Adipose tissue (tissue), 3 donors: Measurements from ENCODE around the gene UBE2D2. TPM values are rescaled to one million over a fixed set of nuclear protein-coding genes. Genes with fewer than 3 reads are reported as not detected.
"Not testable (repeated sequence)": the region's sequence is repeated elsewhere in the genome, so short reads cannot be mapped to it uniquely, and the experiment has no call there.

Source experiments
- H3K27ac ChIP-seq: one replicate; pipeline ENCODE4 v1.5.1; 2013; ENCODE audit warnings: low read depth, low read length
- WGBS, 3 donors: extraction: QIAGEN DNeasy Blood & Tissue Kit; methylation state at CpG; one replicate each; pipeline ENCODE4 v1.1.7; 2013; 5-methylcytosine and 5-hydroxymethylcytosine counted together
- polyA plus RNA-seq, 3 donors: library from polyadenylated mRNA; stranded (reverse); fragments of 200-250 nt; gene quantifications; one replicate each; pipeline ENCODE4 v1.2.3, GENCODE V29; 2013
- donor health status: healthy with polysubstance abuse.
- donor health status: Bipolar disorder and iron deficiency.
- donor health status: healthy.

UBE2D2 gene
- polyA plus RNA-seq, 3 donors = 49.3 to 71.6 (median 68.6) TPM

DNA sequence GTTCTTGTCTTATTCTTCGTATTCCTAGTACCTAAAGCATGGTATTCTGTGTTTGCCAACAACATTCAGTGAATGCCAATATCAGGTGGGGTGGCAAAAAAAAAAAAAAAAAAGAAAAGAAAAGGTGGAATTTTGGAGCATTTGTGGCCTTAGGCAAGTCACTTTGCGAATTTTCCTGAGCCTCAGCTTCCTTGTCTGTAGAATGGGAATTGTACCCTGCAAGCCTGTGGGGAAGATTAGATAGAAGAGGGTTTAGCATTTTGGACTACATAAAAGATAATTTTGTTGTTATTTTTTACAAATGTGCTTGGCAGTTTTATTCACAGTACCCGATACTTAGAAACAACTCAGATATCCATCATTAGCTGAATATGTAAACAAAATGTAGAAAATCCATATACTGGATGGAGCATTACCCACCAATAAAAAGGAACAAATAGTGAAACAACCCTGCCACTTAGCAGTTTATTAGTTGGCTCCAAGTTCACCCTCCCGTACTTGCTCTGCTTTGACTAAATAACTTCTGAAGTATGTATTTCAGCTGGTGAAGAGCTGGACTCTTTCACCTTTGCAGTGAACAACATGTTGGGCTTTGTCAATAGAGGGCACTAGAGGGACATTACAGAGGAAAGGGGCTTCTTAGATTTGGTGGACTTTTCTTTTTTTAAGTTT, 13.6 kb downstream of the UBE2D2 start:
- 54 to 79% (median 79%) methylated on average over 4 of the region's 4 CpGs for WGBS, 3 donors
- no peak overlapping the region for H3K27ac ChIP-seq

DNA sequence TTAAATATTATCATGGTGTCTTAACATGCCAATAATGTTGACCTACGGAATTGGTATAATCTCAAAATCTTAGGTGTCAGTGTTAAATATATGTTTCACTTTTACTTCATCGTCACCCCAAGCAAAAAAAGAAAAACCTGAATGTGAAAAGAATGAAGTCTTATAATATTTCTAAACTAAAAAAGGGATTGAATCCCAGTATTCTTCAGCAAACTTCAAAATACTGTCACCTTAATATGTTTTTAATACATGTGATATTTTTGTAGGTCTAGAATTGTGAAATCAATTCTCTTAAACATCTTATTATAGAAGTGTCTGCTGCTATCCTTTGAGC, 14.1 kb downstream of the UBE2D2 start:
- no peak overlapping the region for H3K27ac ChIP-seq
- 68 to 86% (median 84%) methylated on average over 2 of the region's 2 CpGs for WGBS, 3 donors

DNA sequence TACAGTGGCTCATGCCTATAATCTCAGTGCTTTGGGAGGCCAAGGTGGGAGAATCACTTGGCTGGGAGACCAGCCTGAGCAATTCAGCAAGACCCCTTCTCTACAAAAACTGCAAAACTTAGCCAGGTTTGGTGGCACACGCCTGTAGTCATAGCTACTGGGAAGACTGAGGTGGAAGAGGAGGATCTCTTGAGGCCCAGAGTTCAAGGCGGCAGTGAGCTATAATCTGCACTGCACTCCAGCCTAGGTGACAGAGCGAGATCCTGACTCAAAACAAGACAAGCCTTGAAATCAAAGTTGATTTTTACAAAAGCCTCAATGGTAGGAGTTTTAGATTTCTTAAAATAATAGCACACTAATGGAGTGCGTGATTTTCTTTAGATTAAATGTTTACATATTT, 14.6 kb downstream of the UBE2D2 start:
- WGBS, 3 donors = 82 to 90% (median 85%) methylated on average over 4 of the region's 4 CpGs
- H3K27ac ChIP-seq = no peak overlapping the region

DNA sequence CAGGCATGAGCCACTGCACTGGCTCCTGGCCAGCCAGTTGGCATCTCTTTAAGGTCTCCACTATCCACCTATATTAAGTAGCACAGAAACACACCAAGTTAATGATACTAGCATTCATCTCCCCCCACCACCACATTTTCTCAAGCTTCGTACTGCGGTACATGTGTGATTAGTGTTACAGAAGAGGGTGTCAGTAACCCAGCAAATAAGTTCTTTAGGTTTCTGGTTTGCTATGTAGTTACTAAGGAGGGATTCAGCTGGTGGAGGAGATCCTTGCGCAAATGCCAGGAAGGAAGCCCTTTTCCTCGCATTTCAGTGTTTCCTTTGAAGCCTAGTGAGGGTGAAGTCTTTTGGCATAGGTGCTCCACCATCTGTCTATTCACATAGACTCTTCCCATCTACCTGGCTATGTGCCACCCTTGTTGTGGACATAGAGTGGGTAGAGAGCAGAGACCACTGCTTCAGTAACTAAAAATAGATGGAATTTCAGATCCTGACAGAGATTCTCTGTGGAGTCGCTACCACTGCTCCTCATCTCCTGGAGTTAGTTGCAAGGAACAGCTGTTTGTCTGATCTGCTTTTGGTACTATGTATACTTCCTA, 16.7 kb downstream of the UBE2D2 start:
- WGBS, 3 donors = 63 to 66% (median 66%) methylated on average over 5 of the region's 5 CpGs
- no peak overlapping the region for H3K27ac ChIP-seq

GRCh38 chr5:139578325-139578724, 17.2 kb downstream of the UBE2D2 start:
- no peak overlapping the region for H3K27ac ChIP-seq
- WGBS, 3 donors = 35 to 72% (median 61%) methylated on average over 2 of the region's 2 CpGs

DNA sequence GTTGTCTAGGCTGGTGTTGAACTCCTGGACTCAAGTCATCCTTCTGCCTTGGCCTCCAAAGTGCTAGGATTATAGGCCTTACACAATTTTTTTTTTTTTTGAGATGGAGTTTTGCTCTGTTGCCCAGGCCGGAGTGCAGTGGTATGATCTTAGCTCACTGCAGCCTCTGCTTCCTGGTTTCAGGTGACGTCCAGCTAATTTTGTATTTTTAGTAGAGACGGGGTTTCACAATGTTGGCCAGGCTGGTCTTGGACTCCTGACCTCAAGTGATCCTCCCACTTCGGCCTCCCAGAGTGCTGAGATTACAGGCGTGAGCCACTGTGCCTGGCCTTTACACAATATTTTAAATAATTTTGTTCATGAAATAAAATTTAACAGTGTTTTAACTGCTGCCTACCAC, 21.0 kb downstream of the UBE2D2 start:
- 87 to 95% (median 90%) methylated on average over 5 of the region's 5 CpGs for WGBS, 3 donors
- not testable (repeated sequence) for H3K27ac ChIP-seq

DNA sequence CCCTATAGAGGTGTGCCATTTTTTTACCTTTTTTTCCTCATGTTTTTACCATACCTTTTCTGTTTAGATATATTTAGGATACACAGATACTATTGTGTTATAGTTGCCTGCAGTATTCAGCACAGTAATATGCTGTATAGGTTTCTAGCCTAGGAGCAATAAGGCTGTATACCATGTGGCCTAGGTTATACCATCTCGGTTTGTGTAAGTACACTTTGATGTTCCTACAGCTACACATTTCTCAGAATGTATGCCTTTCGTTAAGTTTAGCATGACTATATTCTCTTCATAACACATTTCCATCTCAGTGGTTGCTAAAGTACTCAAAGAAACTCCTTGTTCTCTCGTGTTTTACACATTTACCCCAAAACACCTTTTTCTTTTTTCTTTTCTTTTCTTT, 23.0 kb downstream of the UBE2D2 start:
- 87 to 91% (median 89%) methylated on average over 3 of the region's 3 CpGs for whole genome bisulfite sequencing, 3 donors
- no peak overlapping the region for H3K27ac ChIP-seq

DNA sequence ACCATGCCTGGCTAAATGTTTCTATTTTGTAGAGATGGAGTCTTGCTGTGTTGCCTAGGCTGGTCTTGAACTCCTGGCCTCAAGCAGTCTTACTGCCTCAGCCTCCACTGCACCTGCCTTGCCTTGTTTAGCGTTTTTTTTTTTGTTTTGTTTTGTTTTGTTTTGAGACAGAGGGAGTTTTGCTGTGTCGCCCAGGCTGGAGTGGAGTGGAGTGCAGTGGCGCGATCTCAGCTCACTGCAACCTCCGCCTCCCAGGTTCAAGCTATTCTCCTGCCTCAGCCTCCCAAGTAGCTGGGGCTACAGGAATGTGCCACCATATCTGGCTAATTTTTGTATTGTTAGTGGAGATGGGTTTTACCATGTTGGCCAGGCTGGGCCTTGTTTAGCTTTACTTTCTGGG, 27.0 kb downstream of the UBE2D2 start:
- H3K27ac ChIP-seq = not testable (repeated sequence)
- WGBS, 3 donors = 91 to 94% (median 91%) methylated on average over 5 of the region's 5 CpGs

- H3K27ac ChIP-seq = no peak overlapping the region
- WGBS, 3 donors = 82 to 95% (median 93%) methylated on average over 6 of the region's 6 CpGs
These were observed 27.8 kb downstream of the UBE2D2 start for GRCh38 chr5:139588962-139589361.

DNA sequence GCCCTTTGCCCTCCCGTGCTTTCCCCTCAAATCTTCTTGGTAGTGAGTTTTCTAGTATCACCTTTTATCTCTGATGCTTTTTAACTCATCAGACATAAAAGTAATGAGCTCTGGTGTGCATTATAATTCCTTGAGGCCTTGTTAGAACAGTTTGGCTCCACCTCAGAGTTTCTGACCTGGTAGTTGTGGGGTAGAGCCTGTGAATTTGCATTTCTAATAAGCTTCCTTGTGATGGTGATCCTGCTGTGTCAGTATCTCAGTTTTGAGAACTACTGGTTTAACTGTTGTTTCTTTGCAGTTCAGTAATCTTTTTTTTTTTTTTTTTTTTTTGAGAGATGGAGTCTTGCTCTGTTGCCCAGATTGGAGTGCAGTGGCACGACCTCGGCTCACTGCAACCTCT, 31.1 kb downstream of the UBE2D2 start:
- 92 to 99% (median 92%) methylated on average over 3 of the region's 3 CpGs for WGBS, 3 donors
- H3K27ac ChIP-seq = no peak overlapping the region

GRCh38 chr5:139593076-139593475, 31.9 kb downstream of the UBE2D2 start:
- not testable (repeated sequence) for H3K27ac ChIP-seq
- 52 to 91% (median 87%) methylated on average over 8 of the region's 8 CpGs for WGBS, 3 donors

DNA sequence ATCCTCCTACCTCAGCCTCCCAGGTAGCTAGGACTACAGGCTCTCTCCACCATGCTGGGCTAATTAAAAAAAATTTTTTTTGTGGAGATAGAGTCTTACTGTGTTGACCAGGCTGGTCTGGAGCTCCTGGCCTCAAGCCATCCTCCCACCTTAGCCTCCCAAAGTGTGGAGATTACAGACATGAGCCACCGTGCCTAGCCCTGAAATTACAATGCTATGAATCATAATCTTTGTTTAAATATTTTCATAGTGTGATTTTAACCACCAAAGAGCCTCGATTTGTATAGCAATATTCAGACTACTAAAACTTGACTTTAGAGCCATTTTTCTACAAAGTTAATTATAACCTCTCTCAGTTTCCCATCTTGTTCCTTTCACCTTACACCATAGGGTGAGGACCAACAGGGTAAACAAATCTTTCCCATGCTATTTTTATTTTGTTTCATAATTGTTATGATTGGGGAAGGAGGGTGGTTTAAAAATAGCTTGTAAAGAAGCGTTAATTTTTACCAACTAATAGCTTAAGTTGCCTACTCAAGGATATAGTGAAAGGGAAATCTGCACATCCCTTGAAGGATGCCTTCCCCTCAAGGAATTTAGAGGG, 32.7 kb downstream of the UBE2D2 start:
- H3K27ac ChIP-seq = no peak overlapping the region
- 35 to 61% (median 49%) methylated on average over 3 of the region's 3 CpGs for WGBS, 3 donors

- H3K27ac ChIP-seq = no peak overlapping the region
These were observed 36.0 kb downstream of the UBE2D2 start for GRCh38 chr5:139597134-139597533.

- H3K27ac ChIP-seq = not testable (repeated sequence)
- WGBS, 3 donors = 93 to 99% (median 98%) methylated on average over 5 of the region's 5 CpGs
These were observed 37.4 kb downstream of the UBE2D2 start for GRCh38 chr5:139598601-139598965.

GRCh38 chr5:139600336-139600949, 39.3 kb downstream of the UBE2D2 start:
- H3K27ac ChIP-seq = no peak overlapping the region
- WGBS, 3 donors = 85 to 90% (median 89%) methylated on average over 7 of the region's 7 CpGs

DNA sequence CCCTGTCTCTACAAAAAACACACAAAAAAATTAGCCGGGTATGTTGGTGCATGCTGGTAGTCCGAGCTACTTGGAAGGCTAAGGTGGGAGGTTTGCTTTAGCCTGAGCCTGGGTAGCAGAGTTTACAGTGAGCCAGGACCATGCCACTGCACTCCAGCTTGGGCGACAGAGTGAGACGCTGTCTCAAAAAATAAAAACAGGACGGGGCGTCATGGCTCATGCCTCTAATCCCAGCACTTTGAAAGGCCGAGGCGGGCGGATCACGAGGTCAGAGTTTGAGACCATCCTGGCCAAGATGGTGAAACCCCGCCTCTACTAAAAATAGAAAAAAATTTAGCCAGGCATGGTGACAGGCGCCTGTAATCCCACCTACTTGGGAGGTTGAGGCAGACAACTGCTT, 40.3 kb downstream of the UBE2D2 start:
- 93 to 96% (median 94%) methylated on average over 12 of the region's 12 CpGs for WGBS, 3 donors
- no peak overlapping the region for H3K27ac ChIP-seq

DNA sequence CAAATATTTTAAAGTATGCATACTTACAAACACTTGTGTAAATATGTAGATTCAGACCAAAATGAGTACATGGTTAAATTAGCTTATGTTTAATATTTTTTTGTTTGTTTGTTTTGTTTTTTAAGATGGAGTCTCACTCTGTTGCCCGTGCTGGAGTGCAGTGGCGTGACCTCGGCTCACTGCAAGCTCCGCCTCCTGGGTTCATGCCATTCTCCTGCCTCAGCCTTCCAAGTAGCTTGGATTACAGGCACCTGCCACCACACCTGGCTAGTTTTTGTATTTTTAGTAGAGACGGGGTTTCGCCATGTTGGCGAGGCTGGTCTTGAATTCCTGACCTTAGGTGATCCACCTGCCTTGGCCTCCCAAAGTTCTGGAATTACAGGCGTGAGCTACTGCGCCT, 40.8 kb downstream of the UBE2D2 start:
- 72 to 92% (median 91%) methylated on average over 9 of the region's 9 CpGs for whole genome bisulfite sequencing, 3 donors
- H3K27ac ChIP-seq = not testable (repeated sequence)

GRCh38 chr5:139605887-139606286, 44.7 kb downstream of the UBE2D2 start:
- WGBS, 3 donors = 95 to 98% (median 98%) methylated on average over 8 of the region's 8 CpGs
- H3K27ac ChIP-seq = no peak overlapping the region

DNA sequence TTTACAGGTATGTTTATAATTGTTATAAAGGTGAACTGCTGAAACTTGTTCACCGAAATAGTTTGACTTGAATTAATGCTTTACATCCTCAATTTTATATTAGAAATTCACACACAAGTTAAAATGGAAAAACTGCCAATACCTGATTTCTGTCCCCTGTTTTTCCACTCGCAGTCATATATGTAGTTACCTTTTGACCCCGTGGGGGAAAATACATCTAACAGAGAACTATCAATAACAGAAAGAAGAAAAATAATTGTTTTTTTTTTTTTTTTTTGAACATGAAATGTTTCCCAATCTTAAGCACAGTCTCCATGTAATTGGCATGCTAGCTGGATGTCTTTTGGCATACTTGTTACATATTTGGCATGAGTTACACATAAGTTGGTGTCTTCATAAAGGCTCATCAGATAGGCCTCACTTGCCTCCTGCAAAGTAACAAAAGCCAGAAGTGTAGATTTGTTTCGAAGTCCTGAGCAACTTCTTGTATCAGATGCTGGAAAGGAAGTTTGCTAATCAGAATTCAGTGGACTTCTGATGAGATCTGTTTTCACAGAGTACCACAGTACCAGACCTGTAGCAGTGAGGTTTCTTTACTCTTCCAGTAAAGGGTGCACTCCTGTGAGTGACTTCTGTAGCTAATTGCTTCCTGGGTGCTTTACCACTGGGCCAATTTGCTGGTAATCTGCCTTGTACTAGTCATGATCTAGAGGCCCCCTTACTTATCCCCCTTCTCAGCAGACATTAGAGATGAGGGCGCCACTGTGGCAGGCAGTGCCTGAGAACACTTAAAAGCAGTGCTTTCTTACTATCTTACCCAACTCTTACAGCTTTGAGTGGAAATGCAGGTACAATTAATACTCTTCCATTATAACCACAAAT, 50.8 kb downstream of the UBE2D2 start:
- 87 to 92% (median 88%) methylated on average over 5 of the region's 5 CpGs for WGBS, 3 donors
- H3K27ac ChIP-seq = no peak overlapping the region
